Measurements from ENCODE around the gene DNAH14. TPM values are rescaled to one million over a fixed set of nuclear protein-coding genes. Genes with fewer than 3 reads are reported as not detected.

DNAH14 gene
- total RNA-seq, 1 experiment from 2014 or later: 33.2 TPM

GRCh38 chr1:225143001-225143400 lies 213.5 kb downstream of the DNAH14 start:
- POLR2A ChIA-PET: no interaction called here
- Histone ChIP-seq H3K36me3 (ENCODE audit: control insufficient read depth in 1 of 2, insufficient read depth in 2 of 2, low read length in 2 of 2) (no peaks in the 10 kb centered on the region), H3K9ac (ENCODE audit: low read length) (no peak overlapping the region), H3K27me3 (ENCODE audit: insufficient read depth, low read length) (no peaks in the 10 kb centered on the region), H3K9me3 (ENCODE audit: control insufficient read depth in 1 of 2, insufficient read depth in 1 of 2, low read depth in 1 of 2, low read length in 2 of 2) (no peaks in the 10 kb centered on the region), H2AFZ (ENCODE audit: low read depth, low read length, poor library complexity, severe bottlenecking) (no peak overlapping the region), H3K27ac (ENCODE audit: low read depth, low read length) (no peak overlapping the region), H3K4me3 (replicated peaks in 1 of 2; ENCODE audit: low read depth in 1 of 2, low read length in 2 of 2) (no peak overlapping the region), H3K4me1 (ENCODE audit: control insufficient read depth in 1 of 2, insufficient read depth in 2 of 2, low read length in 2 of 2) (no peaks in the 10 kb centered on the region), H3K4me2 (ENCODE audit: low read length) (no peak overlapping the region), H3K9me2 (ENCODE audit: insufficient read depth) (no peaks in the 10 kb centered on the region), H3K79me2 (ENCODE audit: insufficient read depth, low read length) (no peaks in the 10 kb centered on the region), H4K20me1 (ENCODE audit: insufficient read depth) (no peaks in the 10 kb centered on the region)
- intact Hi-C loops (cut with micrococcal nuclease): no loop called here
- CTCF ChIA-PET: no interaction called here
- no peak for DNase-seq (ENCODE audit: low read depth, low spot score)
- RAD21 ChIA-PET (ENCODE audit: low non-redundant PET in 1 of 2, low total read pairs in 2 of 2, uncharacterized antibody in 2 of 2, unreplicated experiment in 2 of 2): no interaction called here
- no TSS peak for BruUV-seq (replicated peaks)
- no peak for ATAC-seq
- TF ChIP-seq YY1 (IDR thresholded peaks at IDR 0.05; ENCODE audit: extremely low read depth, insufficient replicate concordance, low read depth, low read length) (no peak), REST (IDR thresholded peaks at IDR 0.05; ENCODE audit: low read depth) (no peak), ZFX (IDR thresholded peaks at IDR 0.05) (no peak), JUND (IDR thresholded peaks at IDR 0.05) (no peak), POLR2AphosphoS5 (IDR thresholded peaks at IDR 0.05; ENCODE audit: low read depth, low read length) (no peak), CBX3 (IDR thresholded peaks at IDR 0.05; ENCODE audit: low read depth) (no peak), ZBTB33 (IDR thresholded peaks at IDR 0.05; ENCODE audit: extremely low read depth, insufficient replicate concordance, low read length) (no peak), SIN3A (IDR thresholded peaks at IDR 0.05; ENCODE audit: low read depth) (no peak), MAX (IDR thresholded peaks at IDR 0.05) (no peak)
